GM23338 (cell line): ENCODE data around the gene SMIM43. TPM values are rescaled to one million over a fixed set of nuclear protein-coding genes. Genes with fewer than 3 reads are reported as not detected.

Experiments used
- ATAC-seq: fragments of 200-7000 bp; cut with Tn5 transposase; 3 replicates; pipeline ENCODE4 v1.9.1; 2020
- DNase-seq: peaks from one replicate; pipeline ENCODE4 v3.0.0-alpha.2; 2015; ENCODE audit warnings: low spot score
- H2AFZ ChIP-seq: fragments of 200-600 bp; sonication (generic); 2 replicates; pipeline ENCODE4 v1.8.0; 2016; ENCODE audit warnings: antibody characterized with exemption, mild to moderate bottlenecking, moderate library complexity
- H3F3A ChIP-seq: fragments of 200-600 bp; sonication (generic); replicated peaks from 2 replicates; pipeline ENCODE4 v1.8.0; 2017; ENCODE audit warnings: antibody characterized with exemption, mixed run types, low read depth
- H3K27ac ChIP-seq: fragments of 200-600 bp; sonication (generic); 2 replicates; pipeline ENCODE4 v1.6.1; 2016; ENCODE audit warnings: low read depth
- H3K27me3 ChIP-seq: fragments of 200-600 bp; sonication (generic); 2 replicates; pipeline ENCODE4 v1.8.0; 2016; ENCODE audit warnings: mild to moderate bottlenecking, mixed run types, moderate library complexity; ENCODE audit not compliant: insufficient read depth
- H3K36me3 ChIP-seq: fragments of 200-600 bp; sonication (generic); 2 replicates; pipeline ENCODE4 v1.8.0; 2016; ENCODE audit warnings: mild to moderate bottlenecking; ENCODE audit not compliant: insufficient read depth
- H3K4me1 ChIP-seq: fragments of 200-600 bp; sonication (generic); 2 replicates; pipeline ENCODE4 v1.8.0; 2016; ENCODE audit warnings: mild to moderate bottlenecking, moderate library complexity; ENCODE audit not compliant: insufficient read depth
- H3K4me2 ChIP-seq: fragments of 200-600 bp; sonication (generic); 2 replicates; pipeline ENCODE4 v1.7.1; 2017; ENCODE audit warnings: mixed run types
- H3K4me3 ChIP-seq: fragments of 200-600 bp; sonication (generic); 2 replicates; pipeline ENCODE4 v1.6.1; 2016; ENCODE audit warnings: mixed run types
- H3K79me2 ChIP-seq: fragments of 200-600 bp; sonication (generic); replicated peaks from 2 replicates; pipeline ENCODE4 v1.8.0; 2017; ENCODE audit warnings: mild to moderate bottlenecking; ENCODE audit not compliant: insufficient read depth
- H3K9me2 ChIP-seq: fragments of 200-600 bp; sonication (generic); 2 replicates; pipeline ENCODE4 v1.8.0; 2017; ENCODE audit not compliant: insufficient read depth
- H4K20me1 ChIP-seq: fragments of 200-600 bp; sonication (generic); replicated peaks from 2 replicates; pipeline ENCODE4 v1.8.0; 2017; ENCODE audit warnings: mild to moderate bottlenecking; ENCODE audit not compliant: insufficient read depth
- H3K27ac Mint-ChIP-seq: 2 replicates; pipeline ENCODE4 v1.8.0; 2020; ENCODE audit warnings: inconsistent platforms, mild to moderate bottlenecking, moderate library complexity, mixed read lengths
- H3K27me3 Mint-ChIP-seq: 3 replicates; pipeline ENCODE4 v1.8.0; 2022; ENCODE audit warnings: low read depth, mild to moderate bottlenecking, moderate library complexity, mixed read lengths, inconsistent platforms; ENCODE audit not compliant: insufficient read depth, poor library complexity
- H3K36me3 Mint-ChIP-seq: 3 replicates; pipeline ENCODE4 v1.8.0; 2021; ENCODE audit warnings: low read depth, mild to moderate bottlenecking, inconsistent platforms, moderate library complexity, mixed read lengths
- H3K4me1 Mint-ChIP-seq: 3 replicates; pipeline ENCODE4 v1.8.0; 2020; ENCODE audit warnings: mild to moderate bottlenecking, inconsistent platforms, mixed read lengths
- H3K4me3 Mint-ChIP-seq: 3 replicates; pipeline ENCODE4 v1.8.0; 2021; ENCODE audit warnings: moderate library complexity, mild to moderate bottlenecking, inconsistent platforms, mixed read lengths
- H3K9me3 Mint-ChIP-seq: 3 replicates; pipeline ENCODE4 v1.8.0; 2020; ENCODE audit warnings: moderate library complexity, mild to moderate bottlenecking, inconsistent platforms, mixed read lengths
- CREB1 ChIP-seq: fragments of 250-450 bp; sonication (Bioruptor Pico); IDR thresholded peaks from 2 replicates; pipeline ENCODE4 v1.5.0; 2020; ENCODE audit warnings: low read depth, mild to moderate bottlenecking, moderate library complexity
- EZH2 ChIP-seq: fragments of 200-600 bp; sonication (generic); IDR thresholded peaks from one replicate; pipeline ENCODE4 v1.8.0; 2017; ENCODE audit warnings: antibody characterized with exemption, mild to moderate bottlenecking, low read depth; ENCODE audit not compliant: unreplicated experiment
- EZH2phosphoT487 ChIP-seq: fragments of 200-600 bp; sonication (generic); IDR thresholded peaks from one replicate; pipeline ENCODE4 v1.8.1; 2018; ENCODE audit warnings: antibody characterized with exemption; ENCODE audit not compliant: unreplicated experiment
- POLR2AphosphoS5 ChIP-seq: IDR thresholded peaks from 2 replicates; pipeline ENCODE4 v1.6.1; 2016; ENCODE audit warnings: antibody characterized with exemption, low read depth
- STAT1 ChIP-seq: IDR thresholded peaks from one replicate; pipeline ENCODE4 v1.6.1; 2016; ENCODE audit warnings: antibody characterized with exemption; ENCODE audit not compliant: unreplicated experiment
- ZNF114 ChIP-seq: fragments of 250-450 bp; sonication (Bioruptor Pico); IDR thresholded peaks from 2 replicates; pipeline ENCODE4 v1.5.0; 2020; ENCODE audit warnings: mild to moderate bottlenecking, moderate library complexity
- polyA plus RNA-seq: library from polyadenylated mRNA; unstranded; fragments of >200 nt; fragmentation: Nextera tagmentation; extraction: Ambion mirVana; gene quantifications from 2 replicates; pipeline ENCODE4 v1.2.1, GENCODE V29; 2016
- total RNA-seq: library from RNA; depleted of rRNA; stranded (reverse); fragments of >200 nt; shearing (Covaris generic); gene quantifications from 2 replicates; pipeline ENCODE4 v1.2.3, GENCODE V29; 2014
- TF ChIP-seq, protein P1 (sequence below): IDR thresholded peaks from 2 replicates; pipeline ENCODE4 v1.6.1; 2016; ENCODE audit warnings: antibody characterized with exemption

Gene SMIM43
- total and polyA plus RNA-seq, 2 experiments from 2014 or later, result 0.26 to 0.56 TPM

DNA sequence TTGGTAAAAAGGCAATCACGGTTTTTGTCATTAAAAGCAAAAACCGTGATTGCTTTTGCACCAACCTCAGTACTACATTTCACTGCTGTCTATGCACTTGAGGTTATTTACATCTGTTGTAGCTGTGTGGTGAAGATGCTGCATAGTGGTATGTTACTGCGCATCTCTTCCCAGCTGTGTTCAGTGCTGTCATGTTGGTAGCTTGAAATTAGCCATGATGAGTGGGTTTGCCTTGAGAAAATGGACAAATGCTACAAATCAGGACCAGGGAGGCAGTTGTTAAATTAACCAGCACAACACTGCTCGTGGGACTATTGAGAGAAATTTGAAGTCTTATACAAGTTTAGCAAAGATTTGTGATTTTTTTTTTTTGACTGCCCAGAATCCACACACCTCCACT lies 2.2 kb upstream of the SMIM43 start (continued):
- TF ChIP-seq CREB1 (CRISPR knock-in tag), result no peak
- TF ChIP-seq EZH2, result no peak
- TF ChIP-seq, protein P1, sequence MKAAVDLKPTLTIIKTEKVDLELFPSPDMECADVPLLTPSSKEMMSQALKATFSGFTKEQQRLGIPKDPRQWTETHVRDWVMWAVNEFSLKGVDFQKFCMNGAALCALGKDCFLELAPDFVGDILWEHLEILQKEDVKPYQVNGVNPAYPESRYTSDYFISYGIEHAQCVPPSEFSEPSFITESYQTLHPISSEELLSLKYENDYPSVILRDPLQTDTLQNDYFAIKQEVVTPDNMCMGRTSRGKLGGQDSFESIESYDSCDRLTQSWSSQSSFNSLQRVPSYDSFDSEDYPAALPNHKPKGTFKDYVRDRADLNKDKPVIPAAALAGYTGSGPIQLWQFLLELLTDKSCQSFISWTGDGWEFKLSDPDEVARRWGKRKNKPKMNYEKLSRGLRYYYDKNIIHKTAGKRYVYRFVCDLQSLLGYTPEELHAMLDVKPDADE, result no peak
- no peak for TF ChIP-seq ZNF114 (CRISPR knock-in tag)

DNA sequence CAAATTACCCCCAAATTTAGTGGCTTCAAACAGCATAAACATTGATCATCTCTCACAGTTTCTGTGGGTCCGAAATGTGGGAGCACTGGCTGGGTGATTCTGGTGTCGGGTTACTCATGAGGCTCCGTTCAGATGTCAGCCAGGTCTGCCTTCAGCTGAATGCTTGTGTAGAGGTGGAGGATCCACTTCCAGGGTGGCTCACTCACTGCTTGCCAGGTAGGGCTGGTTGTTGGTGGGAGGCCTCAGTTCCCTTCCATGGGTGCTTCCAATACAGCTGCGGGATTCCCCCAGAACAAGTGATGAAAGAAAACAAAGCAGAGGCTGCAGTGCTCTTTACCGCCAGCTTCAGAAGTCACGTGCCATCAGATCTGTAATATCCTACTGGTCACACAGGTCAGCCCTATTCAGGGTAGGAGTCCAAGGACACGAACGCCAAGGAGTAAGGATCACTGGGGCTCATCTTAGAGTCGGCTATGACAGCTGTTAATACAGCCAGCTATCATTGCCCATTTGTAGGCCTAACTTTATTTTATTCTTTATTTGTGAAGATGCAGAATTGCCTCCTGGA lies 1.1 kb upstream of the SMIM43 start:
- Histone ChIP-seq H3K9me2 (no peaks in the 10 kb centered on the region), H3K4me1 (peaks cover 20% of the 10 kb centered on the region), H3K79me2 (no peaks in the 10 kb centered on the region), H4K20me1 (no peaks in the 10 kb centered on the region), H3K27ac (no peak overlapping the region), H3K4me2 (peak overlapping the region; percentile 86), H3K4me3 (peak overlapping the region; percentile 80), H3K27me3 (peaks cover 85% of the 10 kb centered on the region), H3F3A (no peaks in the 10 kb centered on the region), H3K36me3 (no peaks in the 10 kb centered on the region), H2AFZ (no peak overlapping the region)
- TF ChIP-seq ZNF114 (CRISPR knock-in tag), result no peak
- TF ChIP-seq POLR2AphosphoS5, result no peak
- TF ChIP-seq STAT1, result no peak
- TF ChIP-seq CREB1 (CRISPR knock-in tag), result no peak
- H3K4me3 Mint-ChIP-seq, result peak overlapping the region; percentile 82
- peak; percentile 57 for DNase-seq
- no peaks in the 10 kb centered on the region for H3K36me3 Mint-ChIP-seq
- H3K4me1 Mint-ChIP-seq, result peaks cover 17% of the 10 kb centered on the region; the same call in 2 of the 3 replicates
- peak; percentile 55 for ATAC-seq
- no peaks in the 10 kb centered on the region for H3K9me3 Mint-ChIP-seq
- H3K27ac Mint-ChIP-seq, result no peak overlapping the region
- peaks cover 50% of the 10 kb centered on the region for H3K27me3 Mint-ChIP-seq

DNA sequence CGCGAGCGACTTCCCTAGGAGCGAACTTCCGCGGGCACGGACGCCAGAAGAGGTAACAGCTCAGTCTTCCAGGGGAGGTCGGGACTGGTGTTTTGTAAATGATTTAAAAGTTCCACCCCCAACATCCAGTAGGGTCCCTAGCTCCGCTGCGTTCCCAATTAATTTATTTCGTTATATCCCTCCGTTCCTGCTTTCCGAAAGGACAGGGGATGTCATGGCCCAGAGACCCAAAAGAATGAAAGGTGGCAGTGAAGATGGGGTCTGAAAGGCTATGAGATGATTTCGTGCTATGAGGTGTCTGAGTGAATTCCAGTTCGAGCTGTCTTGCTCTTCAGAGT lies 373 bp upstream of the SMIM43 start:
- peak; percentile 6 for ATAC-seq
- Histone ChIP-seq H3K4me2 (peak overlapping the region; percentile 86), H3K36me3 (no peaks in the 10 kb centered on the region), H4K20me1 (no peaks in the 10 kb centered on the region), H3K27me3 (peaks cover 92% of the 10 kb centered on the region), H3K9me2 (no peaks in the 10 kb centered on the region), H3K4me3 (peak overlapping the region; percentile 80), H3F3A (no peaks in the 10 kb centered on the region), H3K79me2 (no peaks in the 10 kb centered on the region), H3K27ac (no peak overlapping the region), H3K4me1 (peaks cover 20% of the 10 kb centered on the region), H2AFZ (peak overlapping the region; percentile 95)
- Mint-ChIP-seq H3K9me3 (no peaks in the 10 kb centered on the region), H3K36me3 (no peaks in the 10 kb centered on the region), H3K4me3 (peak overlapping the region; percentile 82), H3K27me3 (peaks cover 50% of the 10 kb centered on the region), H3K27ac (no peak overlapping the region), H3K4me1 (peaks cover 17% of the 10 kb centered on the region; the same call in 2 of the 3 replicates)
- TF ChIP-seq POLR2AphosphoS5, result no peak
- peak; percentile 74 for TF ChIP-seq EZH2
- no peak for DNase-seq

DNA sequence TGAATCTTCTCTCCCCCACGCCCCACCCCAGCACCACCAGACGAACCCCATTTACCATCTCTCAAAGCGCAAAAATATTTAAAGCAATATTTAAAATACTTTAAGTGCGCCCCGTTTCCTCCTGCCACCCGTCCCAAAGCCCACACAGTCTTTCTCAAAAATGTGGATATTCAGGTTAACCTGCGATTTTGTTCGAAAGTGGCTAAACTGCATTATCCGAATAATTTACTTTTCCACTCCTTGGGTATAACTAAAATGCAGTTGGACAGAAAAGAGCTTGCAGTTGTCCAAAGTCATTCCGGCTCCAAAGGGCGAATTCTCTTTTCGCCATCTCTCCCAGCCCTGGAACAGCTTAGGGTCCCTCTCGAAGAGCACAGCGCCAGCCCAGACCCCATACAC lies 662 bp downstream of the SMIM43 start:
- no peak overlapping the region for H3K27ac ChIP-seq
- H3K27me3 Mint-ChIP-seq, result peaks cover 50% of the 10 kb centered on the region
- H3K4me2 ChIP-seq, result peak overlapping the region; percentile 86
- H3K4me1 Mint-ChIP-seq, result peaks cover 17% of the 10 kb centered on the region; the same call in 2 of the 3 replicates
- no peaks in the 10 kb centered on the region for H3K9me2 ChIP-seq
- H3K4me1 ChIP-seq, result peaks cover 20% of the 10 kb centered on the region
- H3K36me3 ChIP-seq, result no peaks in the 10 kb centered on the region
- H3K27ac Mint-ChIP-seq, result no peak overlapping the region
- no peaks in the 10 kb centered on the region for H3K79me2 ChIP-seq
- TF ChIP-seq EZH2, result peak; percentile 62
- no peak for TF ChIP-seq STAT1
- TF ChIP-seq EZH2phosphoT487, result no peak
- H2AFZ ChIP-seq, result peak overlapping the region; percentile 95; the same call in 1 of the 2 replicates
- H3F3A ChIP-seq, result no peaks in the 10 kb centered on the region
- no peaks in the 10 kb centered on the region for H3K36me3 Mint-ChIP-seq
- peak overlapping the region; percentile 82 for H3K4me3 Mint-ChIP-seq
- no peaks in the 10 kb centered on the region for H3K9me3 Mint-ChIP-seq
- no peaks in the 10 kb centered on the region for H4K20me1 ChIP-seq
- H3K27me3 ChIP-seq, result peaks cover 100% of the 10 kb centered on the region
- H3K4me3 ChIP-seq, result peak overlapping the region; percentile 80
- DNase-seq, result no peak
- ATAC-seq, result no peak
